ENCODE data around the gene CCDC85C.

The CCDC85C gene

GRCh38 chr14:99603471-99604277, at the start of gene CCDC85C:
Gene CCDC85C, minus strand, starts transcription at chr14:99604207. Its CDS starts 248 bp downstream, at chr14:99603959.
- peak within 1 kb of the TSS; percentile 76 for H3K9ac ChIP-seq (ENCODE audit: low read length)
- peak within 1 kb of the TSS; percentile 39 for H3K4me3 ChIP-seq (ENCODE audit: low read length)
- H3K9me3 ChIP-seq (ENCODE audit: control insufficient read depth, low read length): no peaks in the 10 kb centered on the region
- H3K27me3 ChIP-seq (ENCODE audit: control insufficient read depth, insufficient read depth, low read length): no peaks in the 10 kb centered on the region
- H3K36me3 ChIP-seq (ENCODE audit: control insufficient read depth, insufficient read depth, low read length): no peaks in the 10 kb centered on the region
- peaks cover 54% of the 10 kb centered on the region for H3K4me1 ChIP-seq (ENCODE audit: control insufficient read depth, insufficient read depth, low read length)

- Histone ChIP-seq H3K36me3 (ENCODE audit: control insufficient read depth, insufficient read depth, low read length) (no peaks in the 10 kb centered on the region), H3K9ac (ENCODE audit: low read length) (no peak overlapping the region), H3K27me3 (ENCODE audit: control insufficient read depth, insufficient read depth, low read length) (peaks cover 3% of the 10 kb centered on the region), H3K4me3 (ENCODE audit: low read length) (no peak overlapping the region), H3K9me3 (ENCODE audit: control insufficient read depth, low read length) (no peaks in the 10 kb centered on the region), H3K4me1 (ENCODE audit: control insufficient read depth, insufficient read depth, low read length) (no peaks in the 10 kb centered on the region)
Measured at GRCh38 chr14:99651953-99652746, 48.1 kb upstream of the CCDC85C start.

- Histone ChIP-seq H3K9me3 (ENCODE audit: control insufficient read depth, low read length) (no peaks in the 10 kb centered on the region), H3K27me3 (ENCODE audit: control insufficient read depth, insufficient read depth, low read length) (peaks cover 11% of the 10 kb centered on the region), H3K4me3 (ENCODE audit: low read length) (no peak overlapping the region), H3K9ac (ENCODE audit: low read length) (no peak overlapping the region), H3K36me3 (ENCODE audit: control insufficient read depth, insufficient read depth, low read length) (no peaks in the 10 kb centered on the region), H3K4me1 (ENCODE audit: control insufficient read depth, insufficient read depth, low read length) (peaks cover 8% of the 10 kb centered on the region)
Measured at GRCh38 chr14:99650189-99650588, 46.2 kb upstream of the CCDC85C start.

- no peaks in the 10 kb centered on the region for H3K9me3 ChIP-seq (ENCODE audit: control insufficient read depth, low read length)
- no peaks in the 10 kb centered on the region for H3K36me3 ChIP-seq (ENCODE audit: control insufficient read depth, insufficient read depth, low read length)
- H3K4me1 ChIP-seq (ENCODE audit: control insufficient read depth, insufficient read depth, low read length): peaks cover 8% of the 10 kb centered on the region
- H3K4me3 ChIP-seq (ENCODE audit: low read length): no peak overlapping the region
- H3K27me3 ChIP-seq (ENCODE audit: control insufficient read depth, insufficient read depth, low read length): peaks cover 15% of the 10 kb centered on the region
- no peak overlapping the region for H3K9ac ChIP-seq (ENCODE audit: low read length)
Measured at GRCh38 chr14:99649643-99650042, 45.6 kb upstream of the CCDC85C start.

GRCh38 chr14:99649219-99649618, 45.2 kb upstream of the CCDC85C start:
- Histone ChIP-seq H3K9me3 (ENCODE audit: control insufficient read depth, low read length) (no peaks in the 10 kb centered on the region), H3K4me1 (ENCODE audit: control insufficient read depth, insufficient read depth, low read length) (peaks cover 8% of the 10 kb centered on the region), H3K4me3 (ENCODE audit: low read length) (no peak overlapping the region), H3K9ac (ENCODE audit: low read length) (no peak overlapping the region), H3K27me3 (ENCODE audit: control insufficient read depth, insufficient read depth, low read length) (peaks cover 18% of the 10 kb centered on the region), H3K36me3 (ENCODE audit: control insufficient read depth, insufficient read depth, low read length) (no peaks in the 10 kb centered on the region)

GRCh38 chr14:99648027-99648784, 44.2 kb upstream of the CCDC85C start:
- peaks cover 22% of the 10 kb centered on the region for H3K27me3 ChIP-seq (ENCODE audit: control insufficient read depth, insufficient read depth, low read length)
- H3K4me1 ChIP-seq (ENCODE audit: control insufficient read depth, insufficient read depth, low read length): peaks cover 8% of the 10 kb centered on the region
- no peak overlapping the region for H3K4me3 ChIP-seq (ENCODE audit: low read length)
- no peaks in the 10 kb centered on the region for H3K36me3 ChIP-seq (ENCODE audit: control insufficient read depth, insufficient read depth, low read length)
- H3K9me3 ChIP-seq (ENCODE audit: control insufficient read depth, low read length): no peaks in the 10 kb centered on the region
- H3K9ac ChIP-seq (ENCODE audit: low read length): no peak overlapping the region

GRCh38 chr14:99647411-99647810, 43.4 kb upstream of the CCDC85C start:
- Histone ChIP-seq H3K9ac (ENCODE audit: low read length) (no peak overlapping the region), H3K4me3 (ENCODE audit: low read length) (no peak overlapping the region), H3K27me3 (ENCODE audit: control insufficient read depth, insufficient read depth, low read length) (peaks cover 22% of the 10 kb centered on the region), H3K4me1 (ENCODE audit: control insufficient read depth, insufficient read depth, low read length) (peaks cover 8% of the 10 kb centered on the region), H3K36me3 (ENCODE audit: control insufficient read depth, insufficient read depth, low read length) (no peaks in the 10 kb centered on the region), H3K9me3 (ENCODE audit: control insufficient read depth, low read length) (no peaks in the 10 kb centered on the region)

GRCh38 chr14:99645545-99646505, 41.8 kb upstream of the CCDC85C start:
- Histone ChIP-seq H3K4me1 (ENCODE audit: control insufficient read depth, insufficient read depth, low read length) (peaks cover 8% of the 10 kb centered on the region), H3K36me3 (ENCODE audit: control insufficient read depth, insufficient read depth, low read length) (no peaks in the 10 kb centered on the region), H3K9ac (ENCODE audit: low read length) (no peak overlapping the region), H3K9me3 (ENCODE audit: control insufficient read depth, low read length) (no peaks in the 10 kb centered on the region), H3K27me3 (ENCODE audit: control insufficient read depth, insufficient read depth, low read length) (peaks cover 22% of the 10 kb centered on the region), H3K4me3 (ENCODE audit: low read length) (no peak overlapping the region)

- Histone ChIP-seq H3K27me3 (ENCODE audit: control insufficient read depth, insufficient read depth, low read length) (peaks cover 22% of the 10 kb centered on the region), H3K9ac (ENCODE audit: low read length) (no peak within 1 kb of the TSS), H3K4me3 (ENCODE audit: low read length) (no peak within 1 kb of the TSS), H3K4me1 (ENCODE audit: control insufficient read depth, insufficient read depth, low read length) (peaks cover 8% of the 10 kb centered on the region), H3K36me3 (ENCODE audit: control insufficient read depth, insufficient read depth, low read length) (no peaks in the 10 kb centered on the region), H3K9me3 (ENCODE audit: control insufficient read depth, low read length) (no peaks in the 10 kb centered on the region)
Measured at GRCh38 chr14:99644723-99645544, 40.9 kb upstream of the CCDC85C start, which contains the start of gene HHIPL1. Gene HHIPL1, plus strand, starts transcription at chr14:99645129. Its CDS starts 79 bp downstream, at chr14:99645208.

- H3K4me3 ChIP-seq (ENCODE audit: low read length): no peak overlapping the region
- no peaks in the 10 kb centered on the region for H3K9me3 ChIP-seq (ENCODE audit: control insufficient read depth, low read length)
- H3K27me3 ChIP-seq (ENCODE audit: control insufficient read depth, insufficient read depth, low read length): peaks cover 22% of the 10 kb centered on the region
- peaks cover 8% of the 10 kb centered on the region for H3K4me1 ChIP-seq (ENCODE audit: control insufficient read depth, insufficient read depth, low read length)
- H3K9ac ChIP-seq (ENCODE audit: low read length): no peak overlapping the region
- no peaks in the 10 kb centered on the region for H3K36me3 ChIP-seq (ENCODE audit: control insufficient read depth, insufficient read depth, low read length)
Measured at GRCh38 chr14:99644035-99644587, 40.1 kb upstream of the CCDC85C start.

All from mucosa of stomach (tissue), 1 donor.